NCI-H748 (cell line): ENCODE data around the gene IFNGR2.
"Not testable (repeated sequence)": the region's sequence is repeated elsewhere in the genome, so short reads cannot be mapped to it uniquely, and the experiment has no call there.

ENCODE experiments used
- DNase-seq: peaks from one replicate; lab custom pipeline; 2025; ENCODE audit not compliant: unreplicated experiment; lab: John Stamatoyannopoulos, UW

IFNGR2 gene

GRCh38 chr21:33403128-33403785 is at the start of gene IFNGR2:
TSS of gene IFNGR2 (plus strand) at chr21:33403413. CDS start at chr21:33403544, 131 bp downstream.
- DNase-seq = peak; percentile 43

GRCh38 chr21:33355355-33355754 is 47.9 kb upstream of the IFNGR2 start:
- no peak for DNase-seq

- DNase-seq = no peak
Measured at GRCh38 chr21:33355996-33356395, 47.2 kb upstream of the IFNGR2 start.

- no peak for DNase-seq
Measured at GRCh38 chr21:33357177-33357576, 46.0 kb upstream of the IFNGR2 start.

- no peak for DNase-seq
Measured at GRCh38 chr21:33359446-33359845, 43.8 kb upstream of the IFNGR2 start.

- no peak for DNase-seq
Measured at GRCh38 chr21:33360281-33360680, 42.9 kb upstream of the IFNGR2 start.

- DNase-seq = peak; percentile 80
Measured at GRCh38 chr21:33360881-33361602, 42.2 kb upstream of the IFNGR2 start.

- DNase-seq = peak; percentile 97
Measured at GRCh38 chr21:33362044-33362555, 41.1 kb upstream of the IFNGR2 start.

- not testable (repeated sequence) for DNase-seq
Measured at GRCh38 chr21:33363911-33364609, 39.2 kb upstream of the IFNGR2 start.

- DNase-seq = no peak
Measured at GRCh38 chr21:33364830-33365229, 38.4 kb upstream of the IFNGR2 start.

GRCh38 chr21:33367309-33367973 is 35.8 kb upstream of the IFNGR2 start:
- peak; percentile 32 for DNase-seq

- no peak for DNase-seq
Measured at GRCh38 chr21:33368124-33368523, 35.1 kb upstream of the IFNGR2 start.

- no peak for DNase-seq
Measured at GRCh38 chr21:33368576-33368975, 34.6 kb upstream of the IFNGR2 start.

- no peak for DNase-seq
Measured at GRCh38 chr21:33369586-33369985, 33.6 kb upstream of the IFNGR2 start.

- DNase-seq = no peak
Measured at GRCh38 chr21:33370305-33370704, 32.9 kb upstream of the IFNGR2 start.

GRCh38 chr21:33371366-33371765 is 31.8 kb upstream of the IFNGR2 start:
- no peak for DNase-seq

GRCh38 chr21:33372582-33372981 is 30.6 kb upstream of the IFNGR2 start:
- DNase-seq = no peak

- DNase-seq = no peak
Measured at GRCh38 chr21:33373451-33373850, 29.8 kb upstream of the IFNGR2 start.

GRCh38 chr21:33374080-33374449 is 29.1 kb upstream of the IFNGR2 start:
- no peak for DNase-seq

GRCh38 chr21:33374450-33375096 is 28.6 kb upstream of the IFNGR2 start:
- peak; percentile 40 for DNase-seq
